ENCODE results near the gene GET4. TPM values are rescaled to one million over a fixed set of nuclear protein-coding genes. Genes with fewer than 3 reads are reported as not detected.

Gene GET4
- polyA plus RNA-seq, 6 donors from 2014 or later = 7.6 to 25.7 (median 16.8) TPM

DNA sequence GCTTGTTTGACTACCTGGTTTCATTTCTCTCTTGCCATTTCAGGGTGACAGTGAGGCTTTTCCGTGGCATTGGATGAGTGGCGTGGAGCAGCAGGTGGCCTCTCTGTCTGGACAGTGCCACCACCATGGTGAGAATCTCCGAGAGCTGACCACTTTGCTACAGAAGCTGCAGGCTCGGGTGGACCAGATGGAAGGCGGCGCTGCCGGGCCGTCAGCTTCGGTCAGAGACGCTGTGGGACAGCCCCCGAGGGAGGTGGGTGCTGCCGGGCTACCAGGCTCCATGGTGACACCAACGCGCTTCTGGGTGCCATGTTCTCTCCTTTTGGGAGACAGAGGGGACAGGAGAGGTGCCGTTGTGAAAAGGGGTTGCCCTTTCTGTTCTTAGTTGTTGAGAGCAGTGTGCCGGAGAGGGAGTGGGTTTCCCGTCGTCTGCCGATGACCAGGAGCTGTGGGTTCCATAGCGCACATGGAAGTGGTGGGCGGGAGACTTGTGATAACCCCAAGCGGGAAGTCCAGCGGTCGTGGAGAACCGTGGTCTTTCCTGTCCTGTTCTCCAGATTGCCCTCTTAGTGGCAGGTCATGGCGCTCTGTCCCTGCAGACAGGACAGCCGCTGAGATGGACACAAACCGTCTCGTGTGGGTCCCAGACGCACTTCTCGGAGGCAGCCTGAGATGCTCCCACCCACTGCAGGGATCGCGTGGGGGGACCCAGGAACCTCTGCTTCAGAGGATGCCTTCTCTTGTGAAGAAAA is 22.8 kb upstream of the GET4 start:
- ATAC-seq (ENCODE audit: low read depth in 2 of 2) = no peak
- Mint-ChIP-seq H3K4me3 (no peak overlapping the region), H3K9me3 (no peaks in the 10 kb centered on the region), H3K4me1 (no peaks in the 10 kb centered on the region), H3K27me3 (no peaks in the 10 kb centered on the region), H3K27ac (no peak overlapping the region), H3K36me3 (peaks cover 14 to 18% of the 10 kb centered on the region in 2 donors)
- DNase-seq = no peak

DNA sequence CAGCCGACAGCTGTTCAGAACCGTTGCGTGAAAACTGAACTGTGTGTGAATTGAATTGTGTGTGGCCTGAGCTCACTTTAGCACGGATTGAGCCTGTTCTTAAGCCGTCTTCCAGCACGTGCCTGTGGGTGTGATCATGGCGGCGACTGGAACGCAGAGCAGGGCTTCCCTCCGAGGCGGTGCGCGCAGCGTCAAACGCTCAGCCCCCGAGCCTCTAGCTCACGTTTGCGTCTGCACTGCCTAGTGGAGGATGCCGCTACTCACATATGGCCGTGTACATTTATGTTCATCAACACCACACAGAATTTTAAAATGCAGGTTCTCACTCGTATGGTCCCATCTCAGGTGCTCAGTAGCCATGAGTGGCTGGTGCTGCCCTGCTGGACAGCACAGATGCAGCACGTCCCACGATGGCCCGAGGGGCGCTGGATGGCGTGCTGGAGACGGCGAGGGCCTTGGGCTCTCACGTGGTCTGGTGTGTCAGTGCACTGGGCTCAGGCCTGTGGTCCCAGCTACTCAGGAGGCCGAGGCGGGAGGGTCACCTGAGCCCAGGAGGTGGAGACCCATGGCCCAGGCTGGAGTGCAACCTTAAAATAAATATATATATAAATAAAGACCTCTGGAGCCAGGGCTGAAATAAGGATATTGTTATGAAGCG is 22.1 kb upstream of the GET4 start:
- Mint-ChIP-seq H3K27me3 (no peaks in the 10 kb centered on the region), H3K36me3 (peaks cover 13 to 15% of the 10 kb centered on the region in 2 donors), H3K9me3 (no peaks in the 10 kb centered on the region), H3K27ac (no peak overlapping the region), H3K4me1 (no peaks in the 10 kb centered on the region), H3K4me3 (no peak overlapping the region)
- ATAC-seq (ENCODE audit: low read depth in 2 of 2) (no peak), DNase-seq (no peak)

DNA sequence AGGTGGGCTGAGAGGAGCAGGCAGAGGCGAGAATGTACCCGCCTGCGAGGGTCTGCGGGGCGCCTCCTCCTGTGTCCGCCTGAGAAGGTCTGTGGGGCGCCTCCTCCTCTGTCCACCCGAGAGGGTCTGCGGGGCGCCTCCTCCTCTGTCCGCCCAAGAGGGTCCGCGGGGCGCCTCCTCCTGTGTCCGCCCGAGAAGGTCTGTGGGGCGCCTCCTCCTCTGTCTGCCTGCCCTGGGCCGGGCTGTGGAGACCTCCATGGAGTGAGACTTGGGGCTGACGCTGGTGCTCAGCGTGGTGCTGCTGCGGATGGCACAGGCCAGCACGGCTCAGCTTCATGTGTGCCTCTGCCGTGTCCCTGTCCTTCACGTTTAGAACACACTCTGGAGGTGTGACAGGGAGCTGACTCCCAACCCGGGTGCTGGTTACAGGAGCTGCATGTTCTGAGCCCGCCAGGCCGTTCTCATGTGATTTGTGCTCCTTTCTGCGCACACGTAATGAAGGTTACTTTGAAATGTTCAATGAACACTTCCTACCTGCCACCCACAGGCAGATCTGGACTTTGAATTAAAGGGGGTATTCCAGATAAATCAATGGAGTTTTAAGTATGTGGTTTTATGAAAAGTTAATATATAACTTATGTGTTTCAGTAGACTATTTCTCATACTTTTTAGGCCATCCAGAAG is 20.5 kb upstream of the GET4 start:
- Mint-ChIP-seq H3K4me3 (no peak overlapping the region), H3K9me3 (no peaks in the 10 kb centered on the region), H3K4me1 (no peaks in the 10 kb centered on the region), H3K27me3 (no peaks in the 10 kb centered on the region), H3K36me3 (peaks cover 17% of the 10 kb centered on the region in 2 donors), H3K27ac (no peak overlapping the region)
- ATAC-seq (ENCODE audit: low read depth in 2 of 2) (no peak), DNase-seq (no peak)

DNA sequence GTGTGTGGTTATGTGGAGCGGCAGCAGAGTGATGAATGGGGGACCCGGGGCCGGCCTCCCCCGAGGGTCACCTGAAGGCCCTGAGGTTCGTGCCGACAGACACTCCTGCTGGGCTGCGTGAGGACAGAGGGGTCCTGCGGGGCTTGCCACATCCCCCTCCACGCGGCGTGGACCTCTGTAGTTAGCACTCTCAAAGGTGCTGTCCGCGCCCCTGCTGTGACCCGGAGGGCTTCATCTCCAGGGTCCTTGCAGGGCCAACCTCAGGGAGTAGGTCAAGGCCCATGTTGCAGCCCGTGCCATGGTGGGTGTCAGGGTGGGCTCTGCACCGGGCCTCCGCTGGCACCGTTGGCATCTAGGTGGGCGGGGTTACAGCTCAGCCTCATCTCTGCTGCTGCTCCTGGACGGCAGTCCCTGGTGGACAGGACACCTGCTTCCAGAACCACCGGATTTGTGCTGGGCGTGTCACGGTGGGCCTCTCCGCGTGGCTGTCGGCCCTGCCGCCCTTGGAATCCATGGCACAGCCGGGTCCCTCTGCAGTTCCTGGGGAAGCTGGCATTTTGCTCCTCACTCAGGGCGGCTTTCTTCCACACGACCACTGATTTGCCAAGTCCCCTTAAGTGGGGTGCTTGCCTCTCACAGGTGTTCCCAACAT is 19.8 kb upstream of the GET4 start:
- Mint-ChIP-seq H3K36me3 (peaks cover 24 to 25% of the 10 kb centered on the region in 2 donors), H3K4me3 (no peak overlapping the region)

DNA sequence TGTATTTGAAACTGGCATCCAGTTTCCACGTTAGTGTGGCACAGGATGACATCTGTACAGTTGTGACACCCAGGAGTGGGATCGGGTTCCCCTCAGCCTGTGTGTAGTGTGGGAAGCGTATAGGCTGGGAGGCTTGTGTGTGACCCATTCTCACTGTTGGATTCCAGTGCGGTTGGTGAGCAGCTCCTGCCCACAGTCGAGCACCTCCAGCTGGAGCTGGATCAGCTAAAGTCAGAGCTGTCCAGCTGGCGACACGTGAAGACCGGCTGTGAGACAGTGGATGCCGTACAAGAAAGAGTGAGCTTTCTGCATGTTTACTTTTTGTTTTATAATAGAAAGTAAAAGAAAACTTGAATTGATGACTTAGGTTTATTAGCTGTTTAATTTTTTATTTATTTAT is 18.7 kb upstream of the GET4 start:
- no peaks in the 10 kb centered on the region for H3K4me1 Mint-ChIP-seq
- H3K36me3 Mint-ChIP-seq = peaks cover 25 to 30% of the 10 kb centered on the region in 2 donors
- no peak overlapping the region for H3K4me3 Mint-ChIP-seq
- no peaks in the 10 kb centered on the region for H3K9me3 Mint-ChIP-seq
- H3K27me3 Mint-ChIP-seq = no peaks in the 10 kb centered on the region
- no peak for DNase-seq
- H3K27ac Mint-ChIP-seq = no peak overlapping the region
- ATAC-seq (ENCODE audit: low read depth in 2 of 2) = no peak

More for the DNA sequence above, 19.8 kb upstream of the GET4 start:
- Mint-ChIP-seq H3K9me3 (no peaks in the 10 kb centered on the region), H3K4me1 (no peaks in the 10 kb centered on the region), H3K27ac (no peak overlapping the region), H3K27me3 (no peaks in the 10 kb centered on the region)
- DNase-seq (no peak), ATAC-seq (ENCODE audit: low read depth in 2 of 2) (no peak)

DNA sequence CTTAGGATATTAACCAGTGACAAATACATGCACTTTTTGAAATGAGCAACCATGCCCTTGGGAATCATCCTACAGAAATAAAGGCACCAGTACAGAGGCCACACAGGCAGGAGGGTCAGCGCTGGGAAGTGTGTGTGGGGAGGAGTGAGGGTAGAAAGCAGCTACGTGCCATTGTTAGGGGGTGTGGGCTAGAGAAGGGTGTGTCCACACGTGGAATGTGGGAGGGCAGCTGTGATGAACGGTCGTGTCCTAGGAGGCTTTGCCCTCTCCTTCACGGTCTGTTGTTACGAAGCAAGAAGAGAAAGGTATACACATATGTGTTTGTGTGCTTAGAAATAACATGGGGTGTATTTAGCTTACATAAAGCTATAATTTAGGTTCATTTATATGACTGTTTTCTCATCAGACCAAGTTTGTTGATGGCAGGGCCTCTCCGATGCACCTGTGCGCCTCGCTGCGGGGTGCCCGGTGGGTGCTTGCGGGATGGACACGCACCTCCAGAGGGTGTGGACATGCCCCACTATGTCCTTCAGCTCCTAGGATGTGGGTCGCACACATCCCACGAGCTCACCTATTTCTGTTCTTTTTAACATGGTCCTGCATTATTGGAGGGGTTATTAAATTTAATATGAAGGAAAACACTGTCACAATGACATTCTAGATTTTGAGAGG is 16.9 kb upstream of the GET4 start:
- H3K4me3 Mint-ChIP-seq = no peak overlapping the region
- H3K36me3 Mint-ChIP-seq = peaks cover 22 to 28% of the 10 kb centered on the region in 2 donors
- DNase-seq = no peak
- no peaks in the 10 kb centered on the region for H3K4me1 Mint-ChIP-seq
- H3K9me3 Mint-ChIP-seq = no peaks in the 10 kb centered on the region
- peak overlapping the region in 1 of 6 donors; percentile 85 for H3K27ac Mint-ChIP-seq
- no peak for ATAC-seq (ENCODE audit: low read depth in 2 of 2)
- H3K27me3 Mint-ChIP-seq = no peaks in the 10 kb centered on the region

DNA sequence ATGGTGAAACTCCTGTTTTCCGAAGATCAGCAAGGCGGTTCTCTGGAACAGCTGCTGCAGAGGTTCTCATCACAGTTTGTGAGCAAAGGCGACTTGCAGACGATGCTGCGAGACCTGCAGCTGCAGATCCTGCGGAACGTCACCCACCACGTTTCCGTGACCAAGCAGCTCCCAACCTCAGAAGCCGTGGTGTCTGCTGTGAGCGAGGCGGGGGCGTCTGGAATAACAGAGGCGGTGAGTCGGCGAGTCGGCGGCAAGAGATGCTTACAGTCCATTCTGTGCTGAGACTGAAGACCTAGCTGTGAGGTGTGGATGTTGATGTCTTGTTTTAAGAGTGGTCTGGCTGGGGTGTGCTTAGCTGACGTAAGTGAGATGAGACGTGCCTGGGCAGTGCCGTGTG is 16.2 kb upstream of the GET4 start:
- Mint-ChIP-seq H3K9me3 (no peaks in the 10 kb centered on the region), H3K4me1 (peaks cover 0 to 2% (median 0%) of the 10 kb centered on the region in 3 donors), H3K27me3 (no peaks in the 10 kb centered on the region), H3K4me3 (peak overlapping the region in 1 of 8 donors; percentile 15), H3K36me3 (peaks cover 28 to 29% of the 10 kb centered on the region in 2 donors), H3K27ac (no peak overlapping the region)
- no peak for DNase-seq
- ATAC-seq (ENCODE audit: low read depth in 2 of 2) = no peak

DNA sequence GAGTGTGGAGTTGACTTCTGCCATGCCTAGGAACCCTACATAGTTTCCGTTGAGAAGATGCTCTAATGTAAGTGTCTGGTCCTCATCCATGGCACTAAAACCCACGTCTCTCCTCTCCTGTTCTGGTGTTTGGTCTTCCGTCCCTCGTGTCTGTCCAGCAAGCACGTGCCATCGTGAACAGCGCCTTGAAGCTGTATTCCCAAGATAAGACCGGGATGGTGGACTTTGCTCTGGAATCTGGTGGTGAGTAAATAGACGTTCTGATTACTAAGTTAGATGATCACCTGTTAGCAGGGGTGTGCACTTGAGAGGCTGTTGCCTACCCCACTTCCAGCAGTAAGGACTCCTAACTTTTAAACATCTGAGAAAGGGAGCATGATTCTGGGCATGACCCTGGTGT is 15.1 kb upstream of the GET4 start:
- H3K36me3 Mint-ChIP-seq = peaks cover 24 to 30% of the 10 kb centered on the region in 2 donors
- H3K4me3 Mint-ChIP-seq = no peak overlapping the region
- no peaks in the 10 kb centered on the region for H3K27me3 Mint-ChIP-seq
- ATAC-seq (ENCODE audit: low read depth in 2 of 2) = no peak
- H3K27ac Mint-ChIP-seq = peak overlapping the region in 1 of 6 donors; percentile 7
- no peaks in the 10 kb centered on the region for H3K9me3 Mint-ChIP-seq
- peaks cover 0 to 2% (median 0%) of the 10 kb centered on the region in 3 donors for H3K4me1 Mint-ChIP-seq
- no peak for DNase-seq

DNA sequence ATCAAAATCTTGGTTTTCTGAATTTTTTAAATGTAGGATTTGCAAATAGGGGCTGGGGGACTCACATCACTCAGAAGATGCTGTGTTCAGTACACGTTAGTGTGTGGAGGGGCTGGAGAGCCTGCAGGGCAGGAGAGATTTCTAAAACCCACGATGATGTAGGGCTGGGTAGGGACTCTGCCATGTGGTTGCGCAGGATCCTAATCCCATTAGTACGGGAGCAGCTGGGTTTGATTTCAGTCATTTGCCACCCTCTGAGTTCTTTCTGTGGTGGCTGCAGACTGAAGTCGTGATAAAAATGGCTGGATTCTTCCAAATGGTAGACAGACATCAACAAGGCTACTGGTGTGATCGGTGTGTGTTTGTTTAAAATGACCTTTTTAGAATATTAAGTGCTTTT is 14.2 kb upstream of the GET4 start:
- no peaks in the 10 kb centered on the region for H3K9me3 Mint-ChIP-seq
- ATAC-seq (ENCODE audit: low read depth in 2 of 2) (no peak), DNase-seq (no peak)
- no peaks in the 10 kb centered on the region for H3K27me3 Mint-ChIP-seq
- peak overlapping the region in 2 of 6 donors; percentile 7 to 35 for H3K27ac Mint-ChIP-seq
- peaks cover 24 to 39% of the 10 kb centered on the region in 2 donors for H3K36me3 Mint-ChIP-seq
- no peak overlapping the region for H3K4me3 Mint-ChIP-seq
- peaks cover 0 to 2% (median 0%) of the 10 kb centered on the region in 3 donors for H3K4me1 Mint-ChIP-seq

DNA sequence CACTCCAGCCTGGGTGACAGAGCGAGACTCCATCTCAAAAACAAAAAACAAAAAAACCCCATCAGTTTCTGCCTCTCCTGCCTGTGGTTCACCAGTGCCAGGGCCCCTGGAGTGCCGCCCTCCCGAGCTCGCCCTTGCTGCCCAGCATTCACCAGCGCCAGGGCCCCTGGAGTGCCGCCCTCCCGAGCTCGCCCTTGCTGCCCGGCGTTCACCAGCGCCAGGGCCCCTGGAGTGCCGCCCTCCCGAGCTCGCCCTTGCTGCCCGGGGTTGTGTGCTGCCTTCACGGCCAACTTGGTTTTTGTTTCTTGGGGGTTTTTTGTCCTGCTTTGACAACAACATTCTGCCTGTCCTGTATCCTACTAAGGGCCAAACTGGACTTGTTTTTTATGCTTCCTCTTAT is 13.2 kb upstream of the GET4 start:
- H3K36me3 Mint-ChIP-seq = peaks cover 24 to 44% of the 10 kb centered on the region in 2 donors
- peak overlapping the region in 1 of 6 donors; percentile 47 for H3K27ac Mint-ChIP-seq
- no peaks in the 10 kb centered on the region for H3K27me3 Mint-ChIP-seq
- no peak for ATAC-seq (ENCODE audit: low read depth in 2 of 2)
- DNase-seq = no peak
- H3K9me3 Mint-ChIP-seq = no peaks in the 10 kb centered on the region
- no peak overlapping the region for H3K4me3 Mint-ChIP-seq
- peaks cover 0 to 2% (median 0%) of the 10 kb centered on the region in 3 donors for H3K4me1 Mint-ChIP-seq

DNA sequence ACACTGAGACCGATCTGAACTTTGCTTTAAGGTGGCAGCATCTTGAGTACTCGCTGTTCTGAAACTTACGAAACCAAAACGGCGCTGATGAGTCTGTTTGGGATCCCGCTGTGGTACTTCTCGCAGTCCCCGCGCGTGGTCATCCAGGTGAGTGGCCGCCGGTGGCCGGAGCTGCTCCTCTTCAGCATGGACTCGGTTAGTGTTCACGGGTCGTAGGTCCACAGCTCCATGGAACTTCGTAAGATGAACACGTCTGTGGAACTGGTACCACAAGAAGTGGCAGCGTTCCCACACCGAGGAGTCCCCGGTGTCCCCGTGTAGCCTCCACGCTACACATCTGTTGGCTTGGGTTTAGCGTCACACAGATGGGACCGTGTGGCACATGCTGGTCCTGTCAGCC is 10.4 kb upstream of the GET4 start:
- Mint-ChIP-seq H3K4me3 (no peak overlapping the region), H3K27me3 (no peaks in the 10 kb centered on the region), H3K36me3 (peaks cover 14 to 34% of the 10 kb centered on the region in 2 donors), H3K4me1 (peaks cover 0 to 2% (median 0%) of the 10 kb centered on the region in 3 donors), H3K9me3 (no peaks in the 10 kb centered on the region), H3K27ac (no peak overlapping the region)
- DNase-seq = no peak
- ATAC-seq (ENCODE audit: low read depth in 2 of 2) = no peak

DNA sequence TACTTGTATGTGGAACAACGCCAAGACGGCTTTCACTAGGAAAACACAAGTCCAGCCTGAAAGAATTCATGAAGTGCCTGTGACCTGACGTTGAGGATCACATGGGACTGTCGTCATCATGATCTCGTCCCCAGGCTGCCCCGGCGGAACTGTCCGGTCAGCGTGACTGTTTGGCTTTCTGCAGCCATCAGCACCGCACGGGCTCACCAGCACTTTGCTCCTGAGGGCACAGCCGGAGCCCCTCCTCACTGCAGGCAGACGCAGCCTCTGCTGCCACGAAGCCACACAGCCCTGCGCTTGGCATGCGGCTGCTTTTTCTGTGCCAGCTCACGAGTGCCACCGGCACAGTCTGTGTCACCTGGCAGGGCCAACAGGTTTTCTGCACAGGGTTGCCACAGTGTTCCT is 9.4 kb upstream of the GET4 start:
- Mint-ChIP-seq H3K4me1 (peaks cover 0 to 2% (median 0%) of the 10 kb centered on the region in 3 donors), H3K4me3 (no peak overlapping the region), H3K9me3 (no peaks in the 10 kb centered on the region), H3K36me3 (peaks cover 8 to 23% of the 10 kb centered on the region in 2 donors), H3K27me3 (no peaks in the 10 kb centered on the region), H3K27ac (no peak overlapping the region)
- DNase-seq = no peak
- no peak for ATAC-seq (ENCODE audit: low read depth in 2 of 2)

Data from naive B cell (primary cell).